ENCODE results near the gene LEUTX. TPM values are rescaled to one million over a fixed set of nuclear protein-coding genes. Genes with fewer than 3 reads are reported as not detected.

Gene LEUTX
- total and polyA plus RNA-seq, 2 donors (not counting 1 experiment from before 2014, with no cell fraction given), result not detected

DNA sequence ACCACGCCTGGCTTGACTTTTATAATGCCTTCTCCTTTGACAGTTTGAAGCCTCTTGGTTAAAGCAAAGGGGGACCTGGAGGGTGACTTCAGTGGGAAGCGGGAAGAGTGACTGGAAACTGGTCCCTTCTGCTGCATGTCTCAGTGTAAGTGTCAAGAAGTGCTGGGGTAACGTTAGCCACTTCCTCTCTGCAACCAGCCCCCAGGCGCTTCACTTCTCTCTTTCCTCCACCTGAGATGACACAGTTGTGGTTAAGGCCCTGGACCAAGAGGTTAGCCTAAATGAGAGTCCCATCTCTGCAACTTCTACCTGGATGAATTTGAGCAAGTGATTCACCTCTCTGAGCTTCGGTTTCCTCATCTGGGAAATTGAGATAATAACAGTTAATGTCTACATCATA, 16.3 kb downstream of the LEUTX start:
- POLR2A ChIA-PET, result interaction anchor here (0.7 kb wide), 1 partner anchor 69 kb away, joined by 6 read pairs; no protein-coding TSS in a partner anchor
- Histone ChIP-seq H3K27ac (ENCODE audit: low read length in 2 of 2) (no peak overlapping the region), H3K27me3 (replicated peaks in 1 of 4; ENCODE audit: control extremely low read depth in 1 of 4, control insufficient read depth in 3 of 4, insufficient read depth in 4 of 4, low read length in 3 of 4) (no peaks in the 10 kb centered on the region), H3K9me3 (ENCODE audit: control extremely low read depth in 1 of 3, control insufficient read depth in 2 of 3, insufficient read depth in 1 of 3, low read length in 2 of 3) (no peaks in the 10 kb centered on the region), H3K4me2 (replicated peaks; ENCODE audit: low read depth, low read length, poor library complexity, severe bottlenecking) (no peak overlapping the region), H3K79me2 (ENCODE audit: control insufficient read depth, insufficient read depth, low read length) (no peaks in the 10 kb centered on the region), H3K9ac (ENCODE audit: low read length) (no peak overlapping the region), H3K4me1 (ENCODE audit: control insufficient read depth in 2 of 2, insufficient read depth in 2 of 2, low read length in 2 of 2) (peaks cover 0 to 9% of the 10 kb centered on the region in 2 donors), H3K36me3 (replicated peaks in 1 of 2; ENCODE audit: control extremely low read depth in 1 of 2, control insufficient read depth in 1 of 2, extremely low read depth in 1 of 2, insufficient read depth in 2 of 2, low read length in 1 of 2) (no peaks in the 10 kb centered on the region), H2AFZ (ENCODE audit: insufficient read depth, low read depth, low read length, poor library complexity, severe bottlenecking) (peak overlapping the region; percentile 28), H3K4me3 (ENCODE audit: control extremely low read depth in 1 of 5, extremely low read depth in 1 of 5, insufficient read depth in 1 of 5, low read depth in 2 of 5, low read length in 4 of 5) (no peak overlapping the region), H4K20me1 (ENCODE audit: control insufficient read depth, insufficient read depth, low read length, poor library complexity, severe bottlenecking) (no peaks in the 10 kb centered on the region)
- H3K9me3 Mint-ChIP-seq (ENCODE audit: insufficient read depth), result no peaks in the 10 kb centered on the region
- H3K4me1 Mint-ChIP-seq, result peaks cover 8% of the 10 kb centered on the region
- H3K27me3 Mint-ChIP-seq, result no peaks in the 10 kb centered on the region
- intact Hi-C loops (cut with micrococcal nuclease), result no loop called here
- DNase-seq (peak; percentile 43), ATAC-seq (ENCODE audit: low read depth) (no peak)
- no peak overlapping the region for H3K27ac Mint-ChIP-seq
- H3K4me3 Mint-ChIP-seq, result no peak overlapping the region
- TF ChIP-seq EZH2 (IDR thresholded peaks at IDR 0.05; ENCODE audit: borderline replicate concordance, insufficient read depth, low read depth, low read length, poor library complexity, severe bottlenecking), result no peak
- TF ChIP-seq, protein P1, sequence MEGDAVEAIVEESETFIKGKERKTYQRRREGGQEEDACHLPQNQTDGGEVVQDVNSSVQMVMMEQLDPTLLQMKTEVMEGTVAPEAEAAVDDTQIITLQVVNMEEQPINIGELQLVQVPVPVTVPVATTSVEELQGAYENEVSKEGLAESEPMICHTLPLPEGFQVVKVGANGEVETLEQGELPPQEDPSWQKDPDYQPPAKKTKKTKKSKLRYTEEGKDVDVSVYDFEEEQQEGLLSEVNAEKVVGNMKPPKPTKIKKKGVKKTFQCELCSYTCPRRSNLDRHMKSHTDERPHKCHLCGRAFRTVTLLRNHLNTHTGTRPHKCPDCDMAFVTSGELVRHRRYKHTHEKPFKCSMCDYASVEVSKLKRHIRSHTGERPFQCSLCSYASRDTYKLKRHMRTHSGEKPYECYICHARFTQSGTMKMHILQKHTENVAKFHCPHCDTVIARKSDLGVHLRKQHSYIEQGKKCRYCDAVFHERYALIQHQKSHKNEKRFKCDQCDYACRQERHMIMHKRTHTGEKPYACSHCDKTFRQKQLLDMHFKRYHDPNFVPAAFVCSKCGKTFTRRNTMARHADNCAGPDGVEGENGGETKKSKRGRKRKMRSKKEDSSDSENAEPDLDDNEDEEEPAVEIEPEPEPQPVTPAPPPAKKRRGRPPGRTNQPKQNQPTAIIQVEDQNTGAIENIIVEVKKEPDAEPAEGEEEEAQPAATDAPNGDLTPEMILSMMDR (IDR thresholded peaks at IDR 0.05), result no peak
- 71% methylated on average over 1 of the region's 5 CpGs for WGBS (ENCODE audit: insufficient coverage)
- CTCF ChIA-PET, result interaction anchor here (0.7 to 7.1 kb wide), 4 partner anchors 17 to 1857 kb away, joined by 3 to 159 read pairs (median 28); partner anchors contain the start of genes FBL and PSMC4

DNA sequence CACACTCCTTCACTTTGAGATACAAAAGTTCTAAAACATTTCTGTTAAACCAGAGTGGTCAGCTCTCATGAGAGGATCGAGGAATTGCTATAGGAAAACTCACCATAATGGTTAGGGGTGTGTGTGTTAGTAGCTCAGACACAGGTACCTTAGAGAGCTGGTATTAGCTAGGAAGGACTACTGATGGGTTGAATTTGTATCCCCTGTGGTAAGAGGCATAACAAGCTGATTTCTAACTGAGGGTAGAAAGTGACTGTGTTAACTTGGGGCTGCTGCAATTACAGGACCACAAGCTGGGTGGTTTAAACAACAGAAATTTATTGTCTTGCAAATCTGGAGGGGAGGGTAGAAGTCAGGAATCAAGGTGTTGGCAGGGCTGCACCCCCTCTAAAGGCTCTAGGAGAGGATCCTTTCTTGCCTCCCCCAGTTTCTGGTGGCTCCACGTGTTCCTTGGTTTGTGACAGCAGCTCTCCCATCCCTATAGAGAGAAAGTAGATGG, 17.4 kb downstream of the LEUTX start:
- intact Hi-C loops (cut with micrococcal nuclease), result no loop called here
- DNase-seq, result no peak
- peaks cover 0 to 9% of the 10 kb centered on the region in 2 donors for H3K4me1 ChIP-seq (ENCODE audit: control insufficient read depth in 2 of 2, insufficient read depth in 2 of 2, low read length in 2 of 2)
- H3K4me3 Mint-ChIP-seq, result no peak overlapping the region
- H3K9me3 Mint-ChIP-seq (ENCODE audit: insufficient read depth), result no peaks in the 10 kb centered on the region
- H3K9ac ChIP-seq (ENCODE audit: low read length), result no peak overlapping the region
- 43% methylated on average over 1 of the region's 2 CpGs for WGBS (ENCODE audit: insufficient coverage)
- no peak overlapping the region for H2AFZ ChIP-seq (ENCODE audit: insufficient read depth, low read depth, low read length, poor library complexity, severe bottlenecking)
- no peak overlapping the region for H3K4me2 ChIP-seq (replicated peaks; ENCODE audit: low read depth, low read length, poor library complexity, severe bottlenecking)
- no peaks in the 10 kb centered on the region for H3K27me3 Mint-ChIP-seq
- peaks cover 8% of the 10 kb centered on the region for H3K4me1 Mint-ChIP-seq
- no peaks in the 10 kb centered on the region for H3K79me2 ChIP-seq (ENCODE audit: control insufficient read depth, insufficient read depth, low read length)
- no peaks in the 10 kb centered on the region for H3K9me3 ChIP-seq (ENCODE audit: control extremely low read depth in 1 of 3, control insufficient read depth in 2 of 3, insufficient read depth in 1 of 3, low read length in 2 of 3)
- no peak overlapping the region for H3K4me3 ChIP-seq (ENCODE audit: control extremely low read depth in 1 of 5, extremely low read depth in 1 of 5, insufficient read depth in 1 of 5, low read depth in 2 of 5, low read length in 4 of 5)
- no peaks in the 10 kb centered on the region for H3K36me3 ChIP-seq (replicated peaks in 1 of 2; ENCODE audit: control extremely low read depth in 1 of 2, control insufficient read depth in 1 of 2, extremely low read depth in 1 of 2, insufficient read depth in 2 of 2, low read length in 1 of 2)
- POLR2A ChIA-PET, result no interaction called here
- CTCF ChIA-PET, result interaction anchor here (0.5 to 7.1 kb wide), 5 partner anchors 11 to 1041 kb away, joined by 3 to 159 read pairs (median 3); partner anchors contain the start of genes FBL and PSMC4
- TF ChIP-seq EZH2 (IDR thresholded peaks at IDR 0.05; ENCODE audit: borderline replicate concordance, insufficient read depth, low read depth, low read length, poor library complexity, severe bottlenecking), result no peak
- TF ChIP-seq, protein P1 (IDR thresholded peaks at IDR 0.05), result no peak
- no peak for ATAC-seq (ENCODE audit: low read depth)
- no peak overlapping the region for H3K27ac ChIP-seq (ENCODE audit: low read length in 2 of 2)
- no peaks in the 10 kb centered on the region for H3K27me3 ChIP-seq (replicated peaks in 1 of 4; ENCODE audit: control extremely low read depth in 1 of 4, control insufficient read depth in 3 of 4, insufficient read depth in 4 of 4, low read length in 3 of 4)
- no peaks in the 10 kb centered on the region for H4K20me1 ChIP-seq (ENCODE audit: control insufficient read depth, insufficient read depth, low read length, poor library complexity, severe bottlenecking)
- H3K27ac Mint-ChIP-seq, result no peak overlapping the region

Data from B cell (primary cell).